Tibial artery (tissue), 4 donors: ENCODE results near the gene PTPRH.

ENCODE experiments used
- DNase-seq, 2 donors: peaks; one replicate each; pipeline ENCODE4 v3.0.0-alpha.2; 2019
- H3K27ac ChIP-seq, 2 donors: fragments of 200-600 bp; sonication (generic) in 1 of 2; 1 replicate in 1 of 2; 2 replicates in 1 of 2; pipeline ENCODE4 v1.5.1; 2018 to 2019; ENCODE audit warnings: mild to moderate bottlenecking in 1 of 2
- H3K27me3 ChIP-seq, 2 donors: fragments of 200-600 bp; sonication (generic) in 1 of 2; one replicate each; pipeline versions ENCODE4 v1.5.1 to v1.6.0; 2016 to 2019
- H3K36me3 ChIP-seq, 3 donors: fragments of 200-600 bp; sonication (generic) in 2 of 3; one replicate each; pipeline ENCODE4 v1.5.1; 2016 to 2019; ENCODE audit warnings: mild to moderate bottlenecking in 2 of 3
- H3K4me1 ChIP-seq, 4 donors: fragments of 200-600 bp; sonication (generic) in 2 of 4; 1 replicate in 3 of 4; 2 replicates in 1 of 4; pipeline ENCODE4 v1.5.1; 2016 to 2019
- H3K4me3 ChIP-seq, 2 donors: fragments of 200-600 bp; sonication (generic) in 1 of 2; 1 replicate in 1 of 2; 2 replicates in 1 of 2; pipeline ENCODE4 v1.5.1; 2018 to 2019; ENCODE audit warnings: mild to moderate bottlenecking in 2 of 2
- H3K9me3 ChIP-seq, 3 donors: fragments of 200-600 bp; sonication (generic) in 1 of 3; one replicate each; pipeline ENCODE4 v1.5.1; 2016 to 2019
- intact Hi-C: fragments of 100-400 bp; cut with DNase I; formaldehyde crosslinking; loops from one replicate; pipeline ENCODE4 v1.15.0; 2023; ENCODE audit warnings: low total_unique reads
- TF ChIP-seq, protein P1 (sequence below), 2 experiments: fragments of 200-600 bp in 1 of 2; fragments of 450-650 bp in 1 of 2; IDR thresholded peaks; one replicate each; pipeline ENCODE4 v1.5.1; 2017 to 2019; ENCODE audit warnings: antibody characterized with exemption in 2 of 2, mild to moderate bottlenecking in 1 of 2, moderate library complexity in 1 of 2

PTPRH gene

GRCh38 chr19:55255618-55256423 lies 46.5 kb upstream of the PTPRH start:
- H3K36me3 ChIP-seq, result peaks cover 0 to 13% (median 0%) of the 10 kb centered on the region in 3 donors
- intact Hi-C loops, result no loop called here
- no peak for DNase-seq
- no peak overlapping the region for H3K27ac ChIP-seq
- no peaks in the 10 kb centered on the region for H3K9me3 ChIP-seq
- peaks cover 0 to 54% (median 44%) of the 10 kb centered on the region in 4 donors for H3K4me1 ChIP-seq
- TF ChIP-seq, protein P1, sequence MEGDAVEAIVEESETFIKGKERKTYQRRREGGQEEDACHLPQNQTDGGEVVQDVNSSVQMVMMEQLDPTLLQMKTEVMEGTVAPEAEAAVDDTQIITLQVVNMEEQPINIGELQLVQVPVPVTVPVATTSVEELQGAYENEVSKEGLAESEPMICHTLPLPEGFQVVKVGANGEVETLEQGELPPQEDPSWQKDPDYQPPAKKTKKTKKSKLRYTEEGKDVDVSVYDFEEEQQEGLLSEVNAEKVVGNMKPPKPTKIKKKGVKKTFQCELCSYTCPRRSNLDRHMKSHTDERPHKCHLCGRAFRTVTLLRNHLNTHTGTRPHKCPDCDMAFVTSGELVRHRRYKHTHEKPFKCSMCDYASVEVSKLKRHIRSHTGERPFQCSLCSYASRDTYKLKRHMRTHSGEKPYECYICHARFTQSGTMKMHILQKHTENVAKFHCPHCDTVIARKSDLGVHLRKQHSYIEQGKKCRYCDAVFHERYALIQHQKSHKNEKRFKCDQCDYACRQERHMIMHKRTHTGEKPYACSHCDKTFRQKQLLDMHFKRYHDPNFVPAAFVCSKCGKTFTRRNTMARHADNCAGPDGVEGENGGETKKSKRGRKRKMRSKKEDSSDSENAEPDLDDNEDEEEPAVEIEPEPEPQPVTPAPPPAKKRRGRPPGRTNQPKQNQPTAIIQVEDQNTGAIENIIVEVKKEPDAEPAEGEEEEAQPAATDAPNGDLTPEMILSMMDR (IDR thresholded peaks at IDR 0.05), result no peak
- H3K4me3 ChIP-seq, result no peak overlapping the region
- no peaks in the 10 kb centered on the region for H3K27me3 ChIP-seq

DNA sequence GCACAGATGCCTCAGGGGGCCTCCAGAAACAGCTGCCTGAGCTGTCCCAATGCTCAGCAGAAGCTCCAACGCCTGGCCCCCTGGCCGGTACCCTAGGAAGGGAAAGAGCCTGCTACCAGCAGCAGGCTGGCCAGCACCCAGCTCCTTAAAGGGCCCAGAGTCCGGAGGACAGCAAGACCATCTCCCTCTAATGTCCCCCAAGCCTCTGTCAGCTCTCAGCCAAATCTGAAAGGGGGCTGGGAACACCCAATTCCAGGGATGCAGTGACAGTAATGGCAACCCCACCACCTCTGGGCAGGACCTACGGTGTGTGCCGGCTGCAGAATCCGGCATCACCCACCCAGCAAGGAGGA lies 45.3 kb upstream of the PTPRH start:
- DNase-seq, result no peak
- intact Hi-C loops, result no loop called here
- H3K9me3 ChIP-seq, result no peaks in the 10 kb centered on the region
- TF ChIP-seq, protein P1 (IDR thresholded peaks at IDR 0.05), result no peak
- H3K27me3 ChIP-seq, result no peaks in the 10 kb centered on the region
- peaks cover 0 to 54% (median 40%) of the 10 kb centered on the region in 4 donors for H3K4me1 ChIP-seq
- H3K27ac ChIP-seq, result no peak overlapping the region
- H3K36me3 ChIP-seq, result peaks cover 0 to 20% (median 0%) of the 10 kb centered on the region in 3 donors
- peak overlapping the region; percentile 12 to 26 for H3K4me3 ChIP-seq

DNA sequence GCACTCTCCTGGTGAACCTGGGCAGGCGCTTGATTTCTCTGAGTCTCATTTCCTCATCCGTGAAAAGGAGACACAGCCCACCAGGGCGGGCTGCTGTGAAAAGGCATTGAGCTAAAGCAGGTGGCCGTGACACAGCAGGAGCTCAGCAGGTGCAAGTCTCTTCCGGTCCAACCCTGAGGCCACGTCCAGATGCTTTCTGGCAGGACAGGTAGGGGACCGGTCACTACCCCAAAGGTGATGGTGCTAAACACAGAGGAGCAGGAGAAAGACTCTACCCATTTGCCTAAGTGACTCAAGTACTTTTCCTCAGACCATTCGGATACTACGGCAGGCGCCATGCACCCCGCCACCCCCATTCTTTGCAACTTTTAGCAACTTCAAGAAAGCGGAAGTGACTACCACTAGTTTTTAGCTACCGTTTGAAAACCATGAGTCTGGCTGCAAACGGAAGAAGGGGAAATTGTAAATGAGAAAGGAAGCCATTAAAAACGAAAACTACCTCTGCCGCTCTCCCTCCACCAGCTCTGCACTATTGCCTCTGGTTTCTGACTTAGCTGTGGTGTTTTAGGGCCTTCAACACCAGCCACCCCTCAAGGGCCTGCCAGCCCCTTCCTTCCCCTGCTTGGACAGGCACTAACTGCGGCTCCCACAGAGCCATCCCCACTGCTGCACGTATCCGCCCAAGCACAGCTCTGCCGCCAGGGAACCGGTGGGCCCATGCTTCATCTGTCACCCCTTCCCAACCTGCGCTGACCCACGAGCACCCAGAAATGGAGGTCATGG lies 44.7 kb upstream of the PTPRH start:
- TF ChIP-seq, protein P1 (IDR thresholded peaks at IDR 0.05), result no peak
- Histone ChIP-seq H3K36me3 (peaks cover 0 to 22% (median 0%) of the 10 kb centered on the region in 3 donors), H3K4me1 (peaks cover 0 to 56% (median 38%) of the 10 kb centered on the region in 4 donors), H3K9me3 (no peaks in the 10 kb centered on the region), H3K27me3 (no peaks in the 10 kb centered on the region), H3K27ac (no peak overlapping the region), H3K4me3 (peak overlapping the region; percentile 12 to 26)
- intact Hi-C loops, result no loop called here
- no peak for DNase-seq

DNA sequence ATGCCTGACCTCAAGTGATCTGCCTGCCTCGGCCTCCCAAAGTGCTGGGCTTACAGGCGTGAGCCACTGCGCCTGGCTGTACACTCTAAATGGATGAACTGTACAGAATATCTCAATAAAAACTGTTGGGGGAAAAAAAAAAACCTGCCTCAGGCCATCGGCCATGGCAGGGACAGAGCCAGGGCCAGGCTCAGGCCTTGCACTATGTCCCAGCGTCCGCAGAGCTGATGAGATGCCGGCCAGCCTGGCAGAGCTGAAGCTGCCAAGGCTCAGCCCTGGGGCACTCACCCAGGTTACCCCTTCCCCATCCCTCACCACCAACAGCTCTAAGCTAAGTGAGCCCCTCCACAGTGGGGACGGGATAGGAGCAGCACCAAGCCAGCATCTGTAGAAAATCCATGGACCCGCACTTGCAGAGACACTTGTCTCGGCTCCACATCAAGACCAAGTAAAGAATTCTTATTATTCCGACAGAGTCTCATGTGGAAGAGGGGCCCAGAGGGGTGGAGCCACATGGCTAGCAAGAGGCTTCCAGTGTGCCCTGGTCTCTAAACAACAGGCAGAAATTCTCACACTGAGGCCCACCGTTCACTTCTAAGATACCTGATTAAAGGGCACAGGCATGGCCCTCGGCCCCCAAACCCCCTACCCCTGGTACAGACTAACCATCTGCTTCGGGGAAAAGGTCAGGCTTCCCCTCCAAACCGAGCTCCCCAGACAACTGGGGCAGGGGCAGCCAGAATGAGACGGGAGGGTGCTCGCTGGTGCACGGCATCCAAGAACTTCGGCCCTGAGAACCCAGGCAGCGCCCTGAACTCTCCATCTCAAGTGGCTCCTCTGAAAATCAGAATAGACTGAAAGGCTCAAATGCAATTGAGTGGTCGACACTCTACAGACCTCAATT lies 43.7 kb upstream of the PTPRH start:
- Histone ChIP-seq H3K9me3 (no peaks in the 10 kb centered on the region), H3K4me1 (peaks cover 0 to 61% (median 38%) of the 10 kb centered on the region in 4 donors), H3K27ac (no peak overlapping the region), H3K36me3 (peaks cover 0 to 25% (median 0%) of the 10 kb centered on the region in 3 donors), H3K4me3 (no peak overlapping the region), H3K27me3 (no peaks in the 10 kb centered on the region)
- no peak for DNase-seq
- TF ChIP-seq, protein P1 (IDR thresholded peaks at IDR 0.05), result no peak
- intact Hi-C loops, result no loop called here
